HTERT RPE-1 (cell line): Measurements from ENCODE around the gene CFAP97D2.

Source experiments
- in situ Hi-C: fragments of 300-500 bp; cut with MboI; formaldehyde crosslinking; loops from 4 replicates; pipeline ENCODE4 v1.14.3; 2020; ENCODE audit warnings: low sequenced_read_pairs

CFAP97D2 gene

GRCh38 chr13:114264886-114265611, 86.0 kb downstream of the CFAP97D2 start:
- in situ Hi-C loops, result no loop called here

- in situ Hi-C loops, result no loop called here
Measured at GRCh38 chr13:114266241-114266640, 87.2 kb downstream of the CFAP97D2 start.

GRCh38 chr13:114268344-114269280, 89.6 kb downstream of the CFAP97D2 start:
- in situ Hi-C loops, result no loop called here

- in situ Hi-C loops, result no loop called here
Measured at GRCh38 chr13:114269281-114269770, 90.3 kb downstream of the CFAP97D2 start.
